Hepatocyte (in vitro differentiated cells): Measurements from ENCODE around the gene ATG10. TPM values are rescaled to one million over a fixed set of nuclear protein-coding genes. Genes with fewer than 3 reads are reported as not detected.

Experiments
- DNase-seq: peaks from one replicate; pipeline ENCODE4 v3.0.0-alpha.2; 2016; ENCODE audit warnings: low spot score
- H2AFZ ChIP-seq: fragments of 200-600 bp; sonication (generic); 2 replicates; pipeline ENCODE4 v1.6.0; 2016; ENCODE audit warnings: antibody characterized with exemption, mild to moderate bottlenecking
- H3K27ac ChIP-seq: fragments of 200-600 bp; sonication (generic); 2 replicates; pipeline ENCODE4 v1.5.1; 2016; ENCODE audit warnings: mild to moderate bottlenecking
- H3K27me3 ChIP-seq: fragments of 200-600 bp; sonication (generic); 2 replicates; pipeline ENCODE4 v1.6.1; 2016
- H3K36me3 ChIP-seq: fragments of 200-600 bp; sonication (generic); replicated peaks from 2 replicates; pipeline ENCODE4 v1.5.1; 2016; ENCODE audit warnings: low read depth; ENCODE audit not compliant: insufficient read depth
- H3K4me1 ChIP-seq: fragments of 200-600 bp; sonication (generic); 2 replicates; pipeline ENCODE4 v1.5.1; 2016; ENCODE audit warnings: mild to moderate bottlenecking, moderate library complexity; ENCODE audit not compliant: insufficient read depth
- H3K4me2 ChIP-seq: fragments of 200-600 bp; sonication (generic); 2 replicates; pipeline ENCODE4 v1.6.0; 2016
- H3K4me3 ChIP-seq: fragments of 200-600 bp; sonication (generic); 2 replicates; pipeline ENCODE4 v1.5.1; 2016; ENCODE audit warnings: mild to moderate bottlenecking
- H3K79me2 ChIP-seq: fragments of 200-600 bp; sonication (generic); 2 replicates; pipeline ENCODE4 v1.6.0; 2017; ENCODE audit warnings: mild to moderate bottlenecking
- H3K9me2 ChIP-seq: fragments of 200-600 bp; sonication (generic); replicated peaks from 2 replicates; pipeline ENCODE4 v1.6.0; 2017; ENCODE audit warnings: mild to moderate bottlenecking; ENCODE audit not compliant: insufficient read depth
- H3K9me3 ChIP-seq: fragments of 200-600 bp; sonication (generic); 2 replicates; pipeline ENCODE4 v1.5.1; 2016; ENCODE audit warnings: low read depth, mild to moderate bottlenecking
- H4K20me1 ChIP-seq: fragments of 200-600 bp; sonication (generic); 2 replicates; pipeline ENCODE4 v1.6.0; 2016; ENCODE audit warnings: mild to moderate bottlenecking; ENCODE audit not compliant: insufficient read depth, poor library complexity, severe bottlenecking
- EZH2 ChIP-seq: fragments of 200-600 bp; sonication (generic); IDR thresholded peaks from 2 replicates; pipeline ENCODE4 v1.6.1; 2016; ENCODE audit warnings: antibody characterized with exemption, mild to moderate bottlenecking, borderline replicate concordance
- EZH2phosphoT487 ChIP-seq: fragments of 200-600 bp; sonication (generic); IDR thresholded peaks from one replicate; pipeline ENCODE4 v1.6.1; 2018; ENCODE audit warnings: antibody characterized with exemption, mild to moderate bottlenecking, low read depth, moderate library complexity; ENCODE audit not compliant: unreplicated experiment, severe bottlenecking
- WGBS: methylation state at CpG from one replicate; pipeline ENCODE4 v1.1.6; 2016; ENCODE audit warnings: low lambda C conversion rate; ENCODE audit errors: missing lambda C conversion rate; 5-methylcytosine and 5-hydroxymethylcytosine counted together
- polyA plus RNA-seq: library from polyadenylated mRNA; unstranded; fragments of >200 nt; fragmentation: Nextera tagmentation; extraction: Ambion mirVana; gene quantifications from 2 replicates; pipeline ENCODE4 v1.2.1, GENCODE V29; 2016
- total RNA-seq: library from RNA; depleted of rRNA; stranded (reverse); fragments of >200 nt; gene quantifications from 2 replicates; pipeline ENCODE4 v1.2.3, GENCODE V29; 2014
- TF ChIP-seq, protein P1 (sequence below): fragments of 200-600 bp; sonication (generic); IDR thresholded peaks from 2 replicates; pipeline ENCODE4 v1.5.1; 2016; ENCODE audit warnings: antibody characterized with exemption, mild to moderate bottlenecking; ENCODE audit not compliant: poor library complexity

ATG10 gene
- total and polyA plus RNA-seq, 2 experiments from 2014 or later, result 11.8 to 13.0 TPM

DNA sequence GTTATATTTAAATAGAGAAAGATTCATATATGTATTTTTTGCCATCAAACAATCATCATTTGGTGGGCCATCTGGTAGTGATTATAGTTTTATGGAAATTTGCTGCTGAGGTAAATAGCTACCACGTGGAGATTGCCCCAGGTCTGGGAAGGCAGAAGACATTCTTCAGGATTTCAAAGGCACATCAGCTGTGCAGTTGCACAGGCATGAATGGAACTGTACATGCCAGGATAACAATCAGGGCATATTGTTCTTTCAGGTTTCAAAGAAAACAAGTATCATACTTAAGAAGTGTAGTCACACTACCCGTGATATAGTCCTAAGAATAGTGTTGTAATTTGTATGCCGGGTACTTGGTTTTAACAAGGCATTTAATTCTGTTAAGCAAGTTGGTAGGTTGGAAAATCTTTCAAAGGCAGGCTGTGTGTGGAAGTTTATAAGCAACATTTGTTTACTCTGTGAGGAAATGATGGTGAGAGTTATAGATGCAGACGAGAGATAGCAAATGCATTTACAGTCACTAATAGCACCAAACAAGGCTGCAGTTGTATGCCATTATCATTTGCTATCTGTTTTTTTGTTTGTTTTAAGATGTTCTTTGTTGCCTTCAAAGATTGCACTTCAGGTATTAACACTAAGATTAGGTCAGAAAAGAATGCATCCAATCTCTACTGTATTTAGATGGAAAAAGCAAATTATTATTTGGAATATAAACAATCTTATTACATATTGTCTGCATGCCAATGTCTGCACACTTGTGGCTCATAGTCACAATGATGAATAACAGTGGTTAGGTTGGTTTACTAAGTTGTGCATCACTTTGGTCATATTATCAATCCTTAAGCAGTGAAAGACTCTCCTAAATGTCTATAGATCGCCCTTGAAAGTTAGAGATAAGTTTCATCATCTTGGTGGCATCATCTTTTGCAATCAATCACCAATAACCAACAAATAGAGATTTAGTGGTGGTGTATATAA is 251.1 kb downstream of the ATG10 start:
- H3K79me2 ChIP-seq, result no peaks in the 10 kb centered on the region
- H3K4me2 ChIP-seq, result no peak overlapping the region
- H4K20me1 ChIP-seq, result no peaks in the 10 kb centered on the region
- H3K27me3 ChIP-seq, result no peaks in the 10 kb centered on the region
- no peaks in the 10 kb centered on the region for H3K9me2 ChIP-seq
- no peak overlapping the region for H3K27ac ChIP-seq
- no peak overlapping the region for H2AFZ ChIP-seq
- no peak for TF ChIP-seq EZH2phosphoT487
- H3K9me3 ChIP-seq, result no peaks in the 10 kb centered on the region
- no peaks in the 10 kb centered on the region for H3K36me3 ChIP-seq
- DNase-seq, result no peak
- H3K4me1 ChIP-seq, result no peaks in the 10 kb centered on the region
- WGBS, result 60% methylated on average over 5 of the region's 5 CpGs
- H3K4me3 ChIP-seq, result no peak overlapping the region

DNA sequence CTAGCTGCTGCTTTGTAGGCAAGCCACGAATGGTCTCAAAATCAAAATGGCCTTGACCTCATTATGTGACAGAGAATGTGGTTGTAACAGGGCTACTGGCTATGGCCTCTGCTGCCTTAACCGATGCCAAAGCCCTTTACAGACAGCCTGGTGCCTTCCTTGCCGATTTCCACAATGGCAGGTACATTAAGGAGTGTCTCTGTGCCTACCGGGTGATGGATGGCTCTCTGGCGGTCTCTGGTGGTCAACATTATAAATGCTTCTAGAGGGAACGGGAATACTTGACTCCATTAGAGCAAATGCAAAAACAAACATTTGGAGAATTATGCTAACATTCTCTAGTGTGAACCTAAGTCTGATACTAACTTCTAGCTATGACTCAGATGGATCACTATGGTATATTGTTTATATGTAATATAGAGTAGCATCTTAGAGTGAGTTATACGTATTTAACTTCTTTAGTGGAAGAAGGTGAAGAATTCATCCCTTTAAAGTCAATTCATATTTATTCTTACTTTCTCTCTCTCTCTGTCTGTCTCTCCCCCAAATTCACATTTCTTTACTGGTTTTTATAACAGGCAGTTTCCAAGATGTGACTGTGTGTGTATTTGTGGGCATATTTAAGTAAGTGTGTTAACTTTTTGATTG is 253.8 kb downstream of the ATG10 start:
- Histone ChIP-seq H3K79me2 (no peaks in the 10 kb centered on the region), H3K9me2 (no peaks in the 10 kb centered on the region), H3K9me3 (no peaks in the 10 kb centered on the region), H3K4me3 (no peak overlapping the region), H4K20me1 (no peaks in the 10 kb centered on the region), H3K36me3 (no peaks in the 10 kb centered on the region), H2AFZ (peak overlapping the region; percentile 27), H3K4me1 (no peaks in the 10 kb centered on the region), H3K27me3 (no peaks in the 10 kb centered on the region), H3K4me2 (peak overlapping the region; percentile 40), H3K27ac (no peak overlapping the region)
- TF ChIP-seq, protein P1, sequence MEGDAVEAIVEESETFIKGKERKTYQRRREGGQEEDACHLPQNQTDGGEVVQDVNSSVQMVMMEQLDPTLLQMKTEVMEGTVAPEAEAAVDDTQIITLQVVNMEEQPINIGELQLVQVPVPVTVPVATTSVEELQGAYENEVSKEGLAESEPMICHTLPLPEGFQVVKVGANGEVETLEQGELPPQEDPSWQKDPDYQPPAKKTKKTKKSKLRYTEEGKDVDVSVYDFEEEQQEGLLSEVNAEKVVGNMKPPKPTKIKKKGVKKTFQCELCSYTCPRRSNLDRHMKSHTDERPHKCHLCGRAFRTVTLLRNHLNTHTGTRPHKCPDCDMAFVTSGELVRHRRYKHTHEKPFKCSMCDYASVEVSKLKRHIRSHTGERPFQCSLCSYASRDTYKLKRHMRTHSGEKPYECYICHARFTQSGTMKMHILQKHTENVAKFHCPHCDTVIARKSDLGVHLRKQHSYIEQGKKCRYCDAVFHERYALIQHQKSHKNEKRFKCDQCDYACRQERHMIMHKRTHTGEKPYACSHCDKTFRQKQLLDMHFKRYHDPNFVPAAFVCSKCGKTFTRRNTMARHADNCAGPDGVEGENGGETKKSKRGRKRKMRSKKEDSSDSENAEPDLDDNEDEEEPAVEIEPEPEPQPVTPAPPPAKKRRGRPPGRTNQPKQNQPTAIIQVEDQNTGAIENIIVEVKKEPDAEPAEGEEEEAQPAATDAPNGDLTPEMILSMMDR, result peak; percentile 85
- TF ChIP-seq EZH2phosphoT487, result no peak
- 22% methylated on average over 7 of the region's 7 CpGs for WGBS
- peak; percentile 72 for DNase-seq

DNA sequence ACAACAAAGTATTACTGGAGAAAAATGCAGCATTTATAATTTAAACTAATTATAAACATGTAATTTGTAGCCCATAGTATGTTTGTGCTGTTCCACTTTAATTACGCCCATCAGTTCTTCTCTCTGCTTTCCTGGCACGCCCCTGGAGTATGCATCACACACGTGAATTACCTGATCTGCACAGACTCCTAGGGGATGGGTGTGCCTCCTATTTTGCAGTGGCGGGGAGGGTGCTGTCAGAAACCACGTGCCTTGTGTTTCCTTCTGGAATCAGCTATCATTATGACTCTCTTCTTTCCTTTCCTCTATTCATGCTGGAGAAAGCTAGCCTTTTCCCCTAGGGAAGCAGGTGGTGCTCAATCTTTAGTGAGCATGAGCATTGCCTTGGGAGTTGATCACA is 263.1 kb downstream of the ATG10 start:
- TF ChIP-seq, protein P1, result no peak
- TF ChIP-seq EZH2 (no peak), EZH2phosphoT487 (no peak)
- Histone ChIP-seq H3K9me2 (no peaks in the 10 kb centered on the region), H3K79me2 (no peaks in the 10 kb centered on the region), H4K20me1 (no peaks in the 10 kb centered on the region), H3K27me3 (no peaks in the 10 kb centered on the region), H2AFZ (no peak overlapping the region), H3K36me3 (no peaks in the 10 kb centered on the region), H3K4me3 (no peak overlapping the region), H3K27ac (no peak overlapping the region), H3K4me1 (no peaks in the 10 kb centered on the region), H3K4me2 (no peak overlapping the region), H3K9me3 (no peaks in the 10 kb centered on the region)
- DNase-seq, result no peak
- WGBS, result 84% methylated on average over 5 of the region's 5 CpGs

DNA sequence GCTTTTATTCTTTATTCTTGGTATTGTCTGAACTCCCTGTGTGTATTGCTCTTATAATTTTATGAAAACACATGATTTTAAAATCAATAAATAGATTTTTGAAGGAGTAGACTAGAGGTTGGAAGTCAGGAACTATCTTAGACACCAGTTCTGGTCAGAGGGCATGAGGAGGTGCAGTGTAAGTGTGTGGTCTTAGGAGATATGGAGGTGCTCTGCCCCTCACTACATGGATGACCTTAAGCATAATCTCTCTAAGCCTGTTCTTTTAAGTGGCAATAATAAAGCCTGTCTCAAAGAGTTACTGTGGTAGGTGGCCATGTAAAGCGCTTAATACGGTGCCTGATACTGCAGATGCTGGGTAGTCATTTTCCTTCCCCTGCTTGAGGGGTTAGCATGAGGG is 272.3 kb downstream of the ATG10 start:
- Histone ChIP-seq H3K27me3 (no peaks in the 10 kb centered on the region), H3K9me2 (no peaks in the 10 kb centered on the region), H3K36me3 (no peaks in the 10 kb centered on the region), H3K4me2 (no peak overlapping the region), H3K4me3 (no peak overlapping the region), H3K79me2 (no peaks in the 10 kb centered on the region), H3K27ac (no peak overlapping the region), H3K4me1 (no peaks in the 10 kb centered on the region), H2AFZ (no peak overlapping the region), H4K20me1 (no peaks in the 10 kb centered on the region), H3K9me3 (no peaks in the 10 kb centered on the region)
- TF ChIP-seq EZH2 (no peak), EZH2phosphoT487 (no peak)
- TF ChIP-seq, protein P1, result no peak
- 81% methylated on average over 2 of the region's 2 CpGs for WGBS
- no peak for DNase-seq
